Heart right ventricle (tissue), 16 donors: ENCODE results near the gene MASP1. TPM values are rescaled to one million over a fixed set of nuclear protein-coding genes. Genes with fewer than 3 reads are reported as not detected.

Source experiments
- ATAC-seq, 8 donors: fragments of 200-7000 bp; cut with Tn5 transposase; one replicate each; pipeline ENCODE4 v1.9.1; 2020; ENCODE audit warnings: mild to moderate bottlenecking in 8 of 8, moderate library complexity in 8 of 8, moderate number of reproducible peaks in 1 of 8
- DNase-seq, 2 donors: peaks; one replicate each; pipeline ENCODE4 v3.0.0-alpha.2; 2020
- H3K27ac ChIP-seq, 10 donors: fragments of 200-600 bp; sonication (generic) in 2 of 10; one replicate each; pipeline versions ENCODE4 v1.5.0 to v1.8.0; 2020 to 2022; ENCODE audit warnings: mild to moderate bottlenecking in 3 of 10
- H3K27me3 ChIP-seq, 7 donors: fragments of 200-600 bp; one replicate each; pipeline ENCODE4 v1.8.0; 2021 to 2022; ENCODE audit warnings: mild to moderate bottlenecking in 2 of 7
- H3K36me3 ChIP-seq, 9 donors: fragments of 200-600 bp; sonication (generic) in 1 of 9; one replicate each; pipeline versions ENCODE4 v1.5.0 to v1.8.0; 2020 to 2022; ENCODE audit warnings: mild to moderate bottlenecking in 2 of 9
- H3K4me1 ChIP-seq, 9 donors: fragments of 200-600 bp; sonication (generic) in 1 of 9; one replicate each; pipeline versions ENCODE4 v1.5.0 to v1.8.0; 2020 to 2022; ENCODE audit warnings: mild to moderate bottlenecking in 4 of 9
- H3K4me3 ChIP-seq, 10 donors: fragments of 200-600 bp; sonication (generic) in 2 of 10; one replicate each; pipeline versions ENCODE4 v1.5.0 to v1.8.0; 2020 to 2022; ENCODE audit warnings: mild to moderate bottlenecking in 7 of 10, moderate library complexity in 2 of 10
- H3K9me3 ChIP-seq, 11 donors: fragments of 200-600 bp in 10 of 11; sonication (generic) in 2 of 11; one replicate each; pipeline versions ENCODE4 v1.5.0 to v1.8.0; 2013 to 2022; ENCODE audit warnings: mild to moderate bottlenecking in 2 of 11, control low read depth in 1 of 11, moderate library complexity in 1 of 11
- CTCF ChIP-seq, 9 donors: fragments of 200-600 bp; sonication (generic) in 2 of 9; IDR thresholded peaks; one replicate each; pipeline versions ENCODE4 v1.5.0 to v1.8.0; 2021 to 2022; ENCODE audit warnings: antibody characterized with exemption in 9 of 9, mild to moderate bottlenecking in 5 of 9, moderate library complexity in 1 of 9
- WGBS, 2 donors: extraction: QIAGEN DNeasy Blood & Tissue Kit; methylation state at CpG; one replicate each; pipeline ENCODE4 v1.1.7; 2013; ENCODE audit warnings: inconsistent platforms in 1 of 2; 5-methylcytosine and 5-hydroxymethylcytosine counted together
- intact Hi-C, 10 donors: fragments of 100-400 bp; cut with DNase I; formaldehyde crosslinking; loops; one replicate each; pipeline versions ENCODE4 v1.11.1 to v1.14.2; 2022
- polyA plus RNA-seq, 2 donors: library from polyadenylated mRNA; stranded (reverse); fragments of 200-250 nt; gene quantifications; one replicate each; pipeline ENCODE4 v1.2.3, GENCODE V29; 2013
- total RNA-seq, 10 donors: library from RNA; stranded (reverse); fragmentation: NEBNext Ultra II Directional in 3 of 10; extraction: Animal tissue kit (Norgen Biotek cat#: 25700) in 3 of 10; gene quantifications; one replicate each; pipeline versions ENCODE4 v1.2.1 to v1.2.4, GENCODE V29; 2021 to 2023
- donor health status: Arrhythmogenic right ventricular cardiomyopathy.
- donor health status: ischemic (EF 13 %, LVEDD 7.1; RV severe dilation, severe dysfunction).
- donor health status: healthy with polysubstance abuse.
- donor health status: DM: no; HTN: yes; CAD: no.
- donor health status: DM: no; HTN: no; CAD: no.
- donor health status: ischemic (EF 25% LVEDD 6.9; RV normal size, moderate dysfunction).
- donor health status: ischemic (EF 25% LVEDD 5.7; RV mildly dilated, moderate dysfunction).
- donor health status: healthy.
- donor health status: DM: yes; HTN: yes; CAD: no.
- donor health status: Ischemic cardiomyopathy.
- donor health status: ischemic (EF 35%, LVEDD 5.7; RV mildly dilated, moderate dysfunction).
- donor health status: nonischemic (EF 11% LVEDD 7.7; RV severe dilation, severe dysfunction).
- donor health status: DM: yes; HTN: yes; CAD: no.
- donor health status: PGD.
- donor health status: ischemic (EF 29% LVEDD 5.4; RV normal size, mild dysfunction).
- donor health status: nonischemic (EF 23%, LVEDD 6.1; RV moderate dilation, normal function).

Gene MASP1
- total and polyA plus RNA-seq, 12 donors = 51.5 to 274 (median 211) TPM

DNA sequence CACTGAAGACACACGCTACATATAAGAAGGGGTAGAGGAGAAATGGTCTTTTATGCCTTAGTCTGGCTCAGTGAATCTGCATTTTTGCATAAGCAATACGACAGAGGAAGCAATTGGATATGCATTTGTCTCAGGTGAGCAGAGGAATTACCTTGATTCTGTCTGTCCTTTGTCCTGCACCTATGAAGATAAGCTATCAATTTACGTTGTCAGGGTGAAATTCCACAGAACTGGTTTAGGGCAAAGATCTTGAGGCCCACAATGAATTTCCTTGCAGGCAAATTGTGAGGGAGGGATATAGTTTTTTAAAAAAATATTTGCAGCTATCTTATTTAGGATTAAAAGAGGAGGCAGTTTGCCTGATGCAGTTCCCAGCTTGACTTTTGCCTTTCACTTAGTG lies 31.6 kb upstream of the MASP1 start:
- H3K36me3 ChIP-seq = no peaks in the 10 kb centered on the region
- no peak overlapping the region for H3K27ac ChIP-seq
- no peaks in the 10 kb centered on the region for H3K9me3 ChIP-seq
- H3K4me1 ChIP-seq = peaks cover 0 to 15% (median 11%) of the 10 kb centered on the region in 9 donors
- peaks cover 0 to 11% (median 4%) of the 10 kb centered on the region in 7 donors for H3K27me3 ChIP-seq
- 68 to 71% methylated on average over 3 of the region's 3 CpGs for WGBS, 2 donors
- intact Hi-C loops = loop anchor here in 2 of 10 donors (5.0 to 10.0 kb wide), 2 partner anchors 101 to 1682 kb away; no protein-coding TSS in a partner anchor
- H3K4me3 ChIP-seq = no peak overlapping the region
- ATAC-seq (no peak), DNase-seq (no peak)
- no peak for TF ChIP-seq CTCF (IDR thresholded peaks at IDR 0.05)

DNA sequence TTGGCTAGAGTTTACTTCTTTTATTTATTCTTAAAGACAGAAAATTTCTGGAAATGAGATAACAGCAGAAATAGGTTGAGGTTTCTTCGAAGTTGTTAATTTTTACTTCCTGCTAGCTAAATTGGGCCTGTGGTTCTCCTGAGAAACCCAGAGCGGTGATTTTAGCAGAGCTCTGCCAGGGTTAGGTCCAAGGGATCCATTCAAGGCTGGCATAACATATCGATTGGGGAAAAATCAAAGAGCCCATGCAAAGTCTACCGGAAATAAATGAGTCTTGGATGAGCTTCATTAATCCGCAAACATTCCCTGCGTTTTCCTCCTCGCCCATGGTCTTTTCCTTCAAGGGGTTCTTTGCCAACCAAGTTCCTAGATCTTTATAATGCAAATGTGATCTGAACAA lies 30.8 kb upstream of the MASP1 start:
- ATAC-seq (no peak), DNase-seq (no peak)
- no peak overlapping the region for H3K4me3 ChIP-seq
- no peaks in the 10 kb centered on the region for H3K36me3 ChIP-seq
- 84 to 91% methylated on average over 7 of the region's 7 CpGs for WGBS, 2 donors
- intact Hi-C loops = loop anchor here in 2 of 10 donors (5.0 to 10.0 kb wide), 2 partner anchors 100 to 1683 kb away; no protein-coding TSS in a partner anchor
- no peak for TF ChIP-seq CTCF (IDR thresholded peaks at IDR 0.05)
- peaks cover 0 to 15% (median 11%) of the 10 kb centered on the region in 9 donors for H3K4me1 ChIP-seq
- no peaks in the 10 kb centered on the region for H3K9me3 ChIP-seq
- H3K27me3 ChIP-seq = peaks cover 0 to 11% (median 4%) of the 10 kb centered on the region in 7 donors
- no peak overlapping the region for H3K27ac ChIP-seq

DNA sequence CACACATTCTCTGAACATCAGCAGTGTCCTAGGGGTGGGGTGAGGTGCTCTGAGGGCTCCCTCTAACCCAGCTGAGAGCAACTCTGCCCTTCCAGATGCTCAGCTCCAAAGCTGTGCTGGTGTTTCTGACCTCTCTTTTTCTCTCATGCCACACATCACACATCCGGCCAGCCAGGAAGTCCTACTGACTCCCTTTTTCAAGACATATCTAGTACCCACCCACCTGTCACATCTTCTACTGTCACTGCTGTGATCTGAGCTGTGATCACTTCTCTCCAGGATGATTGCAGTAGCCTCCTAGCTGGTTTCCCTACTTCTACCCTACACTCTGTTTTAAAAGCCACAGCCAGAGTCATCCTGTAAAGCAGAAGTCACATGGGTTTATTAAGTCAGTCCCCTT lies 30.2 kb upstream of the MASP1 start:
- TF ChIP-seq CTCF (IDR thresholded peaks at IDR 0.05) = no peak
- Histone ChIP-seq H3K36me3 (no peaks in the 10 kb centered on the region), H3K4me3 (no peak overlapping the region), H3K27me3 (peaks cover 0 to 11% (median 4%) of the 10 kb centered on the region in 7 donors), H3K27ac (no peak overlapping the region), H3K4me1 (peaks cover 0 to 15% (median 11%) of the 10 kb centered on the region in 9 donors), H3K9me3 (no peaks in the 10 kb centered on the region)
- ATAC-seq = no peak
- 70 to 80% methylated on average over 1 of the region's 1 CpG for WGBS, 2 donors
- no peak for DNase-seq
- intact Hi-C loops = loop anchor here in 3 of 10 donors (2.0 to 10.0 kb wide), 3 partner anchors 99 to 1683 kb away; no protein-coding TSS in a partner anchor

DNA sequence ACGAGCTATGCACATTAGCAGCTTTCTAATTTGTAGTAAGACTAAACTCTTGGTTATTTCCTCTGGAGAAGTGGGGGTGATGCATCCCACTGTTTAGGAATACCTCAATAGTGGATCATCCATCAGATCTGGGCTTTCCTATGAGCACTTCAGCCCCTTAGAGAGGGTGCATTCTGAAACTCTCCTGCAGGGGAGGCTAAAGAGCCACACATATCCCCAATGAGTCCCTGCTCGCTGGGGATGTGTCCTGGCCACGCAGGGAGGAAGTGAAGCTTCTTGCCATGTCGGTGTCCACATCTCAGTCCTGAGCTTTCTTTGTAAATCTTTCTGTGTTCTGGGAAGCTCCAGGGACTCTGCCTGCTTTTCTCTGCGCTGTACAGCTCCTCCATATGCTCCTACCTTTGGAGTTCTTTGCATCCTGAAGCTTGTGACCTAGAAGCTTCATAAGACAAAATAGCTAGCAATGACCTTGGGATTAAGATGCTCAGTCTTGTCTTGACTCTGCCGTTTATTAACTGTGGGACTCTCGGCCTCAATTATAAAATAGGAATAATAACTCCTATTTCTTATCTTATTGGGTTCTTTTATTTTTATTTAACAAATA lies 28.3 kb upstream of the MASP1 start:
- Histone ChIP-seq H3K9me3 (no peaks in the 10 kb centered on the region), H3K27me3 (peaks cover 0 to 13% (median 0%) of the 10 kb centered on the region in 7 donors), H3K4me3 (peak overlapping the region in 3 of 10 donors; percentile 25 to 51 (median 42)), H3K4me1 (peaks cover 0 to 15% (median 11%) of the 10 kb centered on the region in 9 donors), H3K36me3 (no peaks in the 10 kb centered on the region), H3K27ac (peak overlapping the region in 5 of 10 donors; percentile 11 to 54 (median 23))
- 26 to 30% methylated on average over 7 of the region's 7 CpGs for WGBS, 2 donors
- ATAC-seq (peak; percentile 84 to 96 (median 92)), DNase-seq (peak; percentile 48 to 75)
- TF ChIP-seq CTCF (IDR thresholded peaks at IDR 0.05) = peak; percentile 71 to 97 (median 89)
- intact Hi-C loops = loop anchor here (1.0 to 10.0 kb wide), 15 partner anchors 95 to 1685 kb away; no protein-coding TSS in a partner anchor
